HCT116 (cell line): ENCODE measurements around the gene COL4A1. TPM values are rescaled to one million over a fixed set of nuclear protein-coding genes. Genes with fewer than 3 reads are reported as not detected.

Source experiments
- ATAC-seq: fragments of 200-7000 bp; cut with Tn5 transposase; 2 replicates; pipeline ENCODE4 v1.9.1; 2020; ENCODE audit warnings: mild to moderate bottlenecking, moderate library complexity
- BruUV-seq: library from RNA; stranded (reverse); fragments of 400-500 nt; replicated peaks from 2 replicates; lab custom pipeline; 2021; lab: Mats Ljungman, UMichigan
- CTCF ChIA-PET: fragments of 300-600 bp; sonication (Branson Sonifier 250); formaldehyde crosslinking; loops from one replicate; lab custom pipeline; 2021; ENCODE audit warnings: antibody characterized with exemption; lab: Charles Lee
- POLR2A ChIA-PET: fragments of 300-600, 350-600 bp; sonication (Branson Sonifier 250); formaldehyde crosslinking; loops from one replicate; lab custom pipeline; 2021; ENCODE audit warnings: antibody characterized with exemption; lab: Charles Lee
- RAD21 ChIA-PET, 2 experiments: fragments of 300-600 bp; sonication (Branson Sonifier 250); formaldehyde crosslinking; loops; one replicate each; lab custom pipeline; 2023; ENCODE audit warnings: low total read pairs in 2 of 2; ENCODE audit not compliant: uncharacterized antibody in 2 of 2, unreplicated experiment in 2 of 2, low non-redundant PET in 1 of 2; lab: Charles Lee
- DNase-seq: peaks from one replicate; pipeline ENCODE4 v3.0.0-alpha.2; 2010; ENCODE audit warnings: low read depth, low spot score
- H2AFZ ChIP-seq: fragments of 200-600 bp; shearing (Covaris generic), sonication (generic); 2 replicates; pipeline ENCODE4 v1.6.1; 2017; ENCODE audit warnings: low read depth, mixed run types, mixed read lengths, antibody characterized with exemption, low read length; ENCODE audit not compliant: poor library complexity, severe bottlenecking
- H3K27ac ChIP-seq: 2 replicates; pipeline ENCODE4 v1.5.1; 2012; ENCODE audit warnings: low read depth, low read length
- H3K27me3 ChIP-seq: fragments of 200-600 bp; sonication (generic); 2 replicates; pipeline ENCODE4 v1.6.1; 2016; ENCODE audit warnings: mixed run types, low read length, mixed read lengths; ENCODE audit not compliant: insufficient read depth
- H3K36me3 ChIP-seq, 2 experiments: fragments of 200-500 bp in 1 of 2; fragments of 200-600 bp in 1 of 2; sonication (Bioruptor generic) in 1 of 2; sonication (generic) in 1 of 2; 2 replicates each; pipeline versions ENCODE4 v1.5.1 to v1.6.1; 2014 to 2016; ENCODE audit warnings: low read length in 2 of 2, inconsistent platforms in 1 of 2, mixed read lengths in 1 of 2, mixed run types in 1 of 2; ENCODE audit not compliant: insufficient read depth in 2 of 2, control insufficient read depth in 1 of 2
- H3K4me1 ChIP-seq, 2 experiments: fragments of 200-600 bp in 1 of 2; sonication (generic) in 1 of 2; 2 replicates each; pipeline versions ENCODE4 v1.5.1 to v1.6.1; 2012 to 2017; ENCODE audit warnings: low read length in 2 of 2, inconsistent platforms in 1 of 2, mild to moderate bottlenecking in 1 of 2, mixed read lengths in 1 of 2, mixed run types in 1 of 2, moderate library complexity in 1 of 2; ENCODE audit not compliant: insufficient read depth in 2 of 2, control insufficient read depth in 1 of 2
- H3K4me2 ChIP-seq: fragments of 200-600 bp; sonication (generic); 2 replicates; pipeline ENCODE4 v1.6.1; 2017; ENCODE audit warnings: mixed run types, low read length, mixed read lengths
- H3K4me3 ChIP-seq, 2 experiments: fragments of 200-600 bp in 1 of 2; sonication (generic) in 1 of 2; replicated peaks in 1 of 2; 2 replicates each; pipeline ENCODE4 v1.5.1; 2011 to 2016; ENCODE audit warnings: low read length in 2 of 2, control low read depth in 1 of 2, low read depth in 1 of 2, mild to moderate bottlenecking in 1 of 2, mixed read lengths in 1 of 2, mixed run types in 1 of 2
- H3K79me2 ChIP-seq: fragments of 200-600 bp; sonication (generic); 2 replicates; pipeline ENCODE4 v1.6.1; 2017; ENCODE audit warnings: mild to moderate bottlenecking, mixed run types, low read length, moderate library complexity, mixed read lengths; ENCODE audit not compliant: insufficient read depth
- H3K9ac ChIP-seq: fragments of 200-600 bp; sonication (generic); 2 replicates; pipeline ENCODE4 v1.6.1; 2016; ENCODE audit warnings: low read length, mixed read lengths
- H3K9me2 ChIP-seq: fragments of 200-600 bp; sonication (generic), shearing (Covaris generic); 2 replicates; pipeline ENCODE4 v1.6.1; 2017; ENCODE audit warnings: mixed run types, mild to moderate bottlenecking, moderate library complexity; ENCODE audit not compliant: insufficient read depth
- H3K9me3 ChIP-seq, 2 experiments: fragments of 200-500 bp in 1 of 2; fragments of 200-600 bp in 1 of 2; sonication (Bioruptor generic) in 1 of 2; sonication (generic) in 1 of 2; 2 replicates each; pipeline ENCODE4 v1.6.1; 2014 to 2017; ENCODE audit warnings: low read length in 2 of 2, mixed read lengths in 2 of 2, inconsistent platforms in 1 of 2, low read depth in 1 of 2, mild to moderate bottlenecking in 1 of 2, mixed run types in 1 of 2, moderate library complexity in 1 of 2; ENCODE audit not compliant: control insufficient read depth in 1 of 2, insufficient read depth in 1 of 2
- H4K20me1 ChIP-seq: fragments of 200-600 bp; sonication (generic), shearing (Covaris generic); 2 replicates; pipeline ENCODE4 v1.6.1; 2017; ENCODE audit warnings: mixed run types, mild to moderate bottlenecking, moderate library complexity; ENCODE audit not compliant: insufficient read depth
- ATF3 ChIP-seq: IDR thresholded peaks from 2 replicates; pipeline ENCODE4 v1.6.1; 2012
- CEBPB ChIP-seq: IDR thresholded peaks from 2 replicates; pipeline ENCODE4 v1.6.1; 2012; ENCODE audit warnings: low read depth
- EGR1 ChIP-seq: IDR thresholded peaks from 2 replicates; pipeline ENCODE4 v1.6.1; 2012; ENCODE audit warnings: low read depth
- EZH2 ChIP-seq: fragments of 200-600 bp; sonication (generic); IDR thresholded peaks from 2 replicates; pipeline ENCODE4 v1.6.1; 2017; ENCODE audit warnings: antibody characterized with exemption, mixed run types
- POLR2AphosphoS5 ChIP-seq: IDR thresholded peaks from 2 replicates; pipeline ENCODE4 v1.6.1; 2011; ENCODE audit warnings: mild to moderate bottlenecking, low read depth, low read length, moderate library complexity
- RAD21 ChIP-seq: IDR thresholded peaks from 2 replicates; pipeline ENCODE4 v1.6.1; 2012; ENCODE audit warnings: low read depth, mild to moderate bottlenecking
- SIN3A ChIP-seq: IDR thresholded peaks from 2 replicates; pipeline ENCODE4 v1.6.1; 2012; ENCODE audit warnings: low read depth
- SP1 ChIP-seq: IDR thresholded peaks from 2 replicates; pipeline ENCODE4 v1.6.1; 2012; ENCODE audit warnings: low read depth
- TCF7L2 ChIP-seq: IDR thresholded peaks from 2 replicates; pipeline ENCODE4 v1.7.0; 2011; ENCODE audit warnings: borderline replicate concordance, inconsistent platforms; ENCODE audit not compliant: insufficient read depth, insufficient read length; ENCODE audit errors: extremely low read depth
- YY1 ChIP-seq: IDR thresholded peaks from 2 replicates; pipeline ENCODE4 v1.6.1; 2011; ENCODE audit warnings: low read length, low read depth, moderate library complexity, mild to moderate bottlenecking; ENCODE audit not compliant: insufficient replicate concordance; ENCODE audit errors: extremely low read depth
- intact Hi-C: fragments of 100-400 bp; cut with micrococcal nuclease; formaldehyde crosslinking; loops from 2 replicates; pipeline ENCODE4 v1.10.0; 2022
- total RNA-seq: library from RNA; stranded (reverse); gene quantifications from one replicate; pipeline ENCODE4 v1.2.1, GENCODE V29; 2021; ENCODE audit not compliant: unreplicated experiment
- TF ChIP-seq, protein P1 (sequence below): IDR thresholded peaks from 2 replicates; pipeline ENCODE4 v1.6.1; 2011; ENCODE audit warnings: mild to moderate bottlenecking, low read length, moderate library complexity; ENCODE audit not compliant: insufficient replicate concordance; ENCODE audit errors: extremely low read depth

The COL4A1 gene
- total RNA-seq, 1 experiment from 2014 or later = 0.57 TPM

DNA sequence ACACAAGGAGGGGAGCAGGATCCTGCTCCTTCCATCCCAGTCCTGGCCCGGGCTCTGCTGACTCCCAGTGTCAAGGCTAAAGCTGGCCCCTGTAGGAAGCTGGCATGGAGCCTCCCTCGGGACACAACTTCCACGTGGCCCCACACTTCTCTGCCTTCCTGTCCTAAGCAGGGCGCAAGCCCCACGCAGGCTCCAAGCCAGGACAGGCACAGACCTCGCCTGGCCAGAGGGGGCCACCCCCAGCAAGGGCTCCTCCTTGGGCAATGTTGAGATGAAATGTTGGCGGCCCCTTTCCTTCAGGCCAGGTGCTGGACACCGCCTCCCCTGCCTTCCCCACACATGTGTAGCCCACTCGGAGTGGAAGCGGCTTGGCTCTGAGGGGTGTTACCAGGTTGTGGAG is 66.6 kb downstream of the COL4A1 start:
- ChIA-PET RAD21 (no interaction called here), CTCF (no interaction called here), POLR2A (no interaction called here)
- H2AFZ ChIP-seq = no peak overlapping the region
- H4K20me1 ChIP-seq = no peaks in the 10 kb centered on the region
- H3K9me3 ChIP-seq = no peaks in the 10 kb centered on the region
- no peak for DNase-seq
- no peak overlapping the region for H3K9ac ChIP-seq
- no peaks in the 10 kb centered on the region for H3K4me1 ChIP-seq
- H3K36me3 ChIP-seq = no peaks in the 10 kb centered on the region
- H3K4me2 ChIP-seq = no peak overlapping the region
- no peaks in the 10 kb centered on the region for H3K27me3 ChIP-seq
- H3K4me3 ChIP-seq = no peak overlapping the region
- H3K9me2 ChIP-seq = no peaks in the 10 kb centered on the region
- H3K79me2 ChIP-seq = no peaks in the 10 kb centered on the region
- BruUV-seq = no TSS peak
- no peak; the same call in 1 of the 2 replicates for ATAC-seq
- intact Hi-C loops = no loop called here
- no peak overlapping the region for H3K27ac ChIP-seq
- TF ChIP-seq SP1 (no peak), YY1 (no peak), SIN3A (no peak), EGR1 (no peak), EZH2 (no peak), POLR2AphosphoS5 (no peak), RAD21 (no peak), TCF7L2 (no peak), CEBPB (no peak), ATF3 (no peak)
- TF ChIP-seq, protein P1, sequence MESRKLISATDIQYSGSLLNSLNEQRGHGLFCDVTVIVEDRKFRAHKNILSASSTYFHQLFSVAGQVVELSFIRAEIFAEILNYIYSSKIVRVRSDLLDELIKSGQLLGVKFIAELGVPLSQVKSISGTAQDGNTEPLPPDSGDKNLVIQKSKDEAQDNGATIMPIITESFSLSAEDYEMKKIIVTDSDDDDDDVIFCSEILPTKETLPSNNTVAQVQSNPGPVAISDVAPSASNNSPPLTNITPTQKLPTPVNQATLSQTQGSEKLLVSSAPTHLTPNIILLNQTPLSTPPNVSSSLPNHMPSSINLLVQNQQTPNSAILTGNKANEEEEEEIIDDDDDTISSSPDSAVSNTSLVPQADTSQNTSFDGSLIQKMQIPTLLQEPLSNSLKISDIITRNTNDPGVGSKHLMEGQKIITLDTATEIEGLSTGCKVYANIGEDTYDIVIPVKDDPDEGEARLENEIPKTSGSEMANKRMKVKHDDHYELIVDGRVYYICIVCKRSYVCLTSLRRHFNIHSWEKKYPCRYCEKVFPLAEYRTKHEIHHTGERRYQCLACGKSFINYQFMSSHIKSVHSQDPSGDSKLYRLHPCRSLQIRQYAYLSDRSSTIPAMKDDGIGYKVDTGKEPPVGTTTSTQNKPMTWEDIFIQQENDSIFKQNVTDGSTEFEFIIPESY = no peak
